ENCODE data around the gene PIK3R2.

GRCh38 chr19:18131841-18132596, 20.9 kb upstream of the PIK3R2 start:
- TF ChIP-seq CTCF (IDR thresholded peaks at IDR 0.05) = no peak
- TF ChIP-seq POLR2A (IDR thresholded peaks at IDR 0.05) = no peak
